Measurements from ENCODE around the gene SMIM27. TPM values are rescaled to one million over a fixed set of nuclear protein-coding genes. Genes with fewer than 3 reads are reported as not detected.

Gene SMIM27
- total and polyA plus RNA-seq, 7 donors = 4.5 to 21.6 (median 11.7) TPM

DNA sequence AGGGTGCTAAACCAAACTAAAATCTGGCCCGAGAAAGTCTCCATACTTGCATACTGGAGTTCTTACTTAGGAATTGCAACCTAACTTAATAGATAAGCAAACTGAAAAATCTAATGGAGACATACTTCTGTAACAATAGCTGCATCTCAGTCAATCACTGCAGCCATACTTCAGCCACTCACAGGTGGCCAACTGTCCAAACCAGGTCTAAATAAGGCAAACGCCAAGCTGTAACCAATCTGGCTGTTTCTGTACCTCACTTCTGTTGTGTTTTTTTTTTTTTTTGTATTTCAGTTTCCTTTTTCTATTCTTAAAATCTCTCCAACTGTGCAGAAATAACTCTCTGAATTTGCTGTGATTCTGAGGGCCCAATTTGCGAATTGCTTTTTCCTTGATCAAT is 25.2 kb downstream of the SMIM27 start:
- Histone ChIP-seq H3K9me3 (no peaks in the 10 kb centered on the region), H3K36me3 (ENCODE audit: insufficient read depth in 1 of 2, low read depth in 1 of 2) (no peaks in the 10 kb centered on the region), H3K27me3 (ENCODE audit: insufficient read depth in 3 of 3, low read length in 2 of 3) (no peaks in the 10 kb centered on the region), H3K27ac (no peak overlapping the region), H3K4me1 (no peaks in the 10 kb centered on the region), H3K4me3 (no peak overlapping the region)
- TF ChIP-seq, protein P1, sequence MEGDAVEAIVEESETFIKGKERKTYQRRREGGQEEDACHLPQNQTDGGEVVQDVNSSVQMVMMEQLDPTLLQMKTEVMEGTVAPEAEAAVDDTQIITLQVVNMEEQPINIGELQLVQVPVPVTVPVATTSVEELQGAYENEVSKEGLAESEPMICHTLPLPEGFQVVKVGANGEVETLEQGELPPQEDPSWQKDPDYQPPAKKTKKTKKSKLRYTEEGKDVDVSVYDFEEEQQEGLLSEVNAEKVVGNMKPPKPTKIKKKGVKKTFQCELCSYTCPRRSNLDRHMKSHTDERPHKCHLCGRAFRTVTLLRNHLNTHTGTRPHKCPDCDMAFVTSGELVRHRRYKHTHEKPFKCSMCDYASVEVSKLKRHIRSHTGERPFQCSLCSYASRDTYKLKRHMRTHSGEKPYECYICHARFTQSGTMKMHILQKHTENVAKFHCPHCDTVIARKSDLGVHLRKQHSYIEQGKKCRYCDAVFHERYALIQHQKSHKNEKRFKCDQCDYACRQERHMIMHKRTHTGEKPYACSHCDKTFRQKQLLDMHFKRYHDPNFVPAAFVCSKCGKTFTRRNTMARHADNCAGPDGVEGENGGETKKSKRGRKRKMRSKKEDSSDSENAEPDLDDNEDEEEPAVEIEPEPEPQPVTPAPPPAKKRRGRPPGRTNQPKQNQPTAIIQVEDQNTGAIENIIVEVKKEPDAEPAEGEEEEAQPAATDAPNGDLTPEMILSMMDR (IDR thresholded peaks at IDR 0.05) = no peak
- intact Hi-C loops (cut with DNase I) = loop anchor here in 1 of 2 donors (5.0 kb wide), 1 partner anchor 145 kb away; no protein-coding TSS in a partner anchor
- 78 to 81% (median 81%) methylated on average over 3 of the region's 3 CpGs for WGBS, 3 donors
- ATAC-seq (no peak), DNase-seq (no peak)

DNA sequence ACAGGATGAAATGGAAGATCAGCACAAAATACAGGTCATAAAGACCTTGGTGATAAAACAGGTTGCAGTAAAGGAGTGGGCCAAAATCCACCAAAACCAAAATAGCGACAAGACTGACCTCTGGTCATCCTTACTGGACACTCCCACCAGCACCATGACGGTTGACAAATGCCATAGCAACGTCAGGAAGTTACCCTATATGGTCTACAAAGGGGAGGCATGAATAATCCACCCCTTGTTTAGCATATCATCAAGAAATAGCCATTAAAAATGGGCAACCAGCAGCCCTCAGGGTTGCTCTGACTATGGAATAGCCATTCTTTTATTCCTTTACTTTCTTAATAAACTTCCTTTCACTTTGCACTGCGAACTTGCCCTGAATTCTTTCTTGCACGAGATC is 26.8 kb downstream of the SMIM27 start:
- ATAC-seq (no peak), DNase-seq (no peak)
- Histone ChIP-seq H3K4me1 (no peaks in the 10 kb centered on the region), H3K9me3 (no peaks in the 10 kb centered on the region), H3K27ac (no peak overlapping the region), H3K4me3 (peak overlapping the region; percentile 20), H3K27me3 (ENCODE audit: insufficient read depth in 3 of 3, low read length in 2 of 3) (no peaks in the 10 kb centered on the region), H3K36me3 (ENCODE audit: insufficient read depth in 1 of 2, low read depth in 1 of 2) (no peaks in the 10 kb centered on the region)
- 49 to 56% (median 54%) methylated on average over 5 of the region's 5 CpGs for WGBS, 3 donors
- TF ChIP-seq, protein P1 (IDR thresholded peaks at IDR 0.05) = no peak
- intact Hi-C loops (cut with DNase I) = loop anchor here in 1 of 2 donors (1.0 to 5.0 kb wide), 2 partner anchors 147 to 199 kb away; no protein-coding TSS in a partner anchor

DNA sequence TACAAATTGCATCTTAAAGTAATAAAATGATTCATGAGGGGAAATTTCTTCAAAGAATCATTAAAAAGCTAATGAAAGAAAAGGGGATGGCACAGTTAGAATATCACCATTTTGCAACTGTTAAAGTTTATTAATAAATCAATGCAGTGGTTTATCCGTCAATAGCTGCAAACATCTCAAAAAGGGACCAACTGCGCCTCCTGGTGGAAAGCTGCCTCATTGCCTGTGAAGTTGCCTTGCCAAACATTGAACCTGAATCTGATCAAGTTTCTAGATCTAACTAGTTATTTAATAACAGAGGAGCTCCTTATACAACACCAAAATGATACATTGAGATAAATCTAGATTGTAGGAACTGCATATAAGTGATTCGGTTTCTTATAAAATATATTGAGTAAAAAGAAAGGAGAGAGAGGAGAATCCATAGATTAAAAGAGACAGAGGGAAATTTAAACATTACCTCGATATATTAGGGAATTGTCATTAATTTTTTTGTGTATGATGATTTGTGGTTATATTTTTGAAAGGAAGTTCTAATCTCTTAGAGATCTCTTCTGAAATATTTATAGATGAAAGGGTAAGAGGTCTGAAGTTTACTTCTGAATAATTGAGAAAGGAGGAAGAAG is 27.7 kb downstream of the SMIM27 start:
- DNase-seq (peak; percentile 59 to 76), ATAC-seq (peak in 2 of 4 donors; percentile 53 to 75)
- WGBS, 3 donors = 20 to 21% (median 20%) methylated on average over 4 of the region's 4 CpGs
- Histone ChIP-seq H3K9me3 (no peaks in the 10 kb centered on the region), H3K27ac (no peak overlapping the region), H3K4me1 (no peaks in the 10 kb centered on the region), H3K4me3 (no peak overlapping the region), H3K36me3 (ENCODE audit: insufficient read depth in 1 of 2, low read depth in 1 of 2) (no peaks in the 10 kb centered on the region), H3K27me3 (ENCODE audit: insufficient read depth in 3 of 3, low read length in 2 of 3) (no peaks in the 10 kb centered on the region)
- intact Hi-C loops (cut with DNase I) = loop anchor here (1.0 to 5.0 kb wide), 3 partner anchors 148 to 389 kb away; no protein-coding TSS in a partner anchor
- TF ChIP-seq, protein P1 (IDR thresholded peaks at IDR 0.05) = peak; percentile 91

DNA sequence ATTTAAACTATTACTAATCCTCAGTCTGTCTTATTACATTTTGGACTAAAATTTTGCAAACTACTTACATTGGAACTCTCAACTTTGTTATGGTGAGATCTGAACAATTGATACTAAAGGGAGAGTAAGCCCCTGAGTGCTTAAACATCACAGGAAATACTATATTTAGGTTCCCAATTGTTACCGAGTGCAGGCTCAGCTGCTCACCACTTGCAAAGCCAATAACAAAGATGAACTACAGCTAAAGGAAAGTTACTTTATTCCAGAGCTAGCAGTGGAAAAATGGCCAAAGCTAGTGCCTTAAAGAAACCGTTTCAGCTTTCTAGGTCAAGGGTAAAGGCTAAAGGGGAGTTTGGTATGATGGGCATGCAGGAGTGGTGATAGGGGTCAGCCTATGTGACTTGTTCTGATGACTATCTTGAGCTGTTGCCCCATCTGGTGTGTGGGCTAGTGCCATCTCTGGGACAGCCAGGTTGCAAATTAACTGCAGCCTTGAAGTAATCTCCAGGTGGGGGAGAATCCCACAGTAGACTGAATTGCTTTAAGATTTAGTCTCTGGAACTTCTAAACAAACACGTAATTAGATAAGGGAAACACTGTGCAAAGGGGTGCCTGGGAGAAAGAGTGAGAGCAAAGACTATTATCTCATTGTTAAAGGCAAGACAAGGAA is 28.6 kb downstream of the SMIM27 start:
- DNase-seq (no peak), ATAC-seq (no peak)
- peaks cover 0 to 2% (median 0%) of the 10 kb centered on the region in 3 donors for H3K27me3 ChIP-seq (ENCODE audit: insufficient read depth in 3 of 3, low read length in 2 of 3)
- intact Hi-C loops (cut with DNase I) = loop anchor here in 1 of 2 donors (2.0 kb wide), 1 partner anchor 388 kb away; no protein-coding TSS in a partner anchor
- no peaks in the 10 kb centered on the region for H3K36me3 ChIP-seq (ENCODE audit: insufficient read depth in 1 of 2, low read depth in 1 of 2)
- TF ChIP-seq, protein P1 (IDR thresholded peaks at IDR 0.05) = no peak
- no peaks in the 10 kb centered on the region for H3K9me3 ChIP-seq
- H3K4me1 ChIP-seq = no peaks in the 10 kb centered on the region
- H3K4me3 ChIP-seq = no peak overlapping the region
- H3K27ac ChIP-seq = no peak overlapping the region
- 31 to 34% (median 32%) methylated on average over 3 of the region's 3 CpGs for WGBS, 3 donors
